ENCODE data around the gene CLDN15. TPM values are rescaled to one million over a fixed set of nuclear protein-coding genes. Genes with fewer than 3 reads are reported as not detected.

The CLDN15 gene
- polyA plus RNA-seq, 2 of the 4 experiments (the other 2 are of a cell fraction), result 9.6 to 12.9 TPM

- ATAC-seq (peak; percentile 97 to 98), DNase-seq (ENCODE audit: low read depth in 1 of 2, low spot score in 1 of 2) (peak; percentile 85 to 93), FAIRE-seq (no peak)
- Histone ChIP-seq H3K4me1 (peaks cover 15% of the 10 kb centered on the region), H3K9me3 (no peaks in the 10 kb centered on the region), H3K4me3 (peak within 1 kb of the TSS; percentile 88), H3K4me2 (peak within 1 kb of the TSS; percentile 96), H3K27ac (peak within 1 kb of the TSS; percentile 86 to 93)
- ChIA-PET POLR2A (interaction anchor here (0.8 to 2.7 kb wide), 5 partner anchors 8 to 101 kb away, joined by 3 to 15 read pairs (median 6); partner anchors contain the start of genes PLOD3 and ZNHIT1), CTCF (interaction anchor here (0.6 to 5.3 kb wide), 32 partner anchors 10 to 350 kb away, joined by 3 to 60 read pairs (median 4); partner anchors contain the start of genes AP1S1, MUC12, PLOD3 and ZNHIT1)
- 1% methylated on average over 37 of the region's 45 CpGs for WGBS (ENCODE audit: missing lambda C conversion rate)
- no peak for TF ChIP-seq CBX2 (IDR thresholded peaks at IDR 0.05; ENCODE audit: borderline replicate concordance, low read depth)
- TF ChIP-seq HOXB13 (CRISPR knock-in tag; IDR thresholded peaks at IDR 0.05; ENCODE audit: low read depth), result no peak
- peak; percentile 30 to 93; a peak in 3 of 5 replicates for TF ChIP-seq JUN (IDR thresholded peaks at IDR 0.05)
- TF ChIP-seq CTCF (IDR thresholded peaks at IDR 0.05), result peak; percentile 75
- TF ChIP-seq ELK1 (IDR thresholded peaks at IDR 0.05; ENCODE audit: low read depth, low read length), result no peak
- no peak for TF ChIP-seq ZFP36 (IDR thresholded peaks at IDR 0.05; ENCODE audit: borderline replicate concordance, partially characterized antibody)
- TF ChIP-seq CEBPB (IDR thresholded peaks at IDR 0.05), result no peak
- TF ChIP-seq ZC3H11A (IDR thresholded peaks at IDR 0.05), result no peak
- TF ChIP-seq ATOH8 (CRISPR knock-in tag; IDR thresholded peaks at IDR 0.05; ENCODE audit: low read depth), result peak; percentile 70; the same call in 1 of the 2 replicates
- peak; percentile 78 for TF ChIP-seq SMC3 (IDR thresholded peaks at IDR 0.05)
- no peak for TF ChIP-seq TP53 (CRISPR knock-in tag; IDR thresholded peaks at IDR 0.05)
- no peak for TF ChIP-seq FOSL2 (IDR thresholded peaks at IDR 0.05)
- no peak for TF ChIP-seq FOSL2 (CRISPR knock-in tag; IDR thresholded peaks at IDR 0.05)
- no peak for TF ChIP-seq BCL3 (IDR thresholded peaks at IDR 0.05)
- peak; percentile 17; the same call in 1 of the 2 replicates for TF ChIP-seq E2F6 (IDR thresholded peaks at IDR 0.05; ENCODE audit: borderline replicate concordance, low read depth)
- TF ChIP-seq PHF8 (IDR thresholded peaks at IDR 0.05; ENCODE audit: borderline replicate concordance, low read depth), result peak; percentile 58; the same call in 1 of the 2 replicates
- TF ChIP-seq RAD21 (conservative IDR thresholded peaks at IDR 0.05 in 1 of 2, IDR thresholded peaks at IDR 0.05 in 1 of 2), result peak; percentile 43 to 66; a peak in 4 of 5 replicates
- no peak for TF ChIP-seq HES2 (IDR thresholded peaks at IDR 0.05)
- peak; percentile 4; the same call in 1 of the 2 replicates for TF ChIP-seq MYC (IDR thresholded peaks at IDR 0.05; ENCODE audit: borderline replicate concordance, low read length)
- no peak for TF ChIP-seq CHD2 (IDR thresholded peaks at IDR 0.05; ENCODE audit: low read length, partially characterized antibody)
- TF ChIP-seq HDAC2 (IDR thresholded peaks at IDR 0.05), result peak; percentile 43; the same call in 1 of the 2 replicates
- TF ChIP-seq MAX (IDR thresholded peaks at IDR 0.05), result peak; percentile 65
- no peak for TF ChIP-seq ZSCAN20 (CRISPR knock-in tag; IDR thresholded peaks at IDR 0.05)
- 0 out of 2 replicates have a peak, but pooled peaks have one; percentile 35 for TF ChIP-seq USF2 (IDR thresholded peaks at IDR 0.05)
- peak; percentile 41; the same call in 1 of the 2 replicates for TF ChIP-seq PBX3 (IDR thresholded peaks at IDR 0.05)
Observed at GRCh38 chr7:101244375-101245146, 7.0 kb upstream of the CLDN15 start, which contains the start of gene FIS1. TSS of gene FIS1 (minus strand) at chr7:101245081. CDS start at chr7:101245004, 77 bp downstream.
